8988T (cell line): ENCODE results near the gene B3GALT6.
A peak's percentile ranks its signal among the peaks of the same experiment; 100 is the strongest.

Source experiments
- DNase-seq: peaks from one replicate; pipeline ENCODE4 v3.0.0; 2011

B3GALT6 gene

GRCh38 chr1:1202831-1203560, 29.0 kb upstream of the B3GALT6 start:
- no peak for DNase-seq

GRCh38 chr1:1203561-1204424, 28.2 kb upstream of the B3GALT6 start:
- DNase-seq, result no peak

DNA sequence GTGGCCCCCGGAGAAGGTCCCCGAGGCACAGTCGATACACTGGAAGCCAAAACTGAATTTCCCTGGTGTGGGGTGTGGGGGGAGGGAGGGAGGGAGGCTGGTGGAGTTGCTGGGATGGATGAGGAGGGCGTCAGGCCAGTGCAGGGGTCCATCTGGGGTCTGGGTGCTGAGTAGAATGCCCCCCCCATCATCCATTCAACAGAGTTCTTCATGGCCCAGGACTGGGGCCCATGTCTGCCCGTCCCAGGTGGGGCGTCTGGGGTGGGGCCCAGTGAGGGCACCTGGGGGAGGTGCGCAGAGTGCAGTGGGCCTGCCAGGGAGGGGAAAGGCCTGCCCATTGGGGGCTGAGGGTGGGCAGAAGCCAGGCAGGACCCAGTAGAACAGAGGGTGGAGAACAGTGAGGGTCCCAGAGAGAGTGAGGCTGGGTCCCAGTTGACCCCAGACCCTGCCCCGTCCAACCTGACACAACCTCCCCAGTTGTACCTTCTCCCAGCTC, 27.6 kb upstream of the B3GALT6 start:
- no peak for DNase-seq

DNA sequence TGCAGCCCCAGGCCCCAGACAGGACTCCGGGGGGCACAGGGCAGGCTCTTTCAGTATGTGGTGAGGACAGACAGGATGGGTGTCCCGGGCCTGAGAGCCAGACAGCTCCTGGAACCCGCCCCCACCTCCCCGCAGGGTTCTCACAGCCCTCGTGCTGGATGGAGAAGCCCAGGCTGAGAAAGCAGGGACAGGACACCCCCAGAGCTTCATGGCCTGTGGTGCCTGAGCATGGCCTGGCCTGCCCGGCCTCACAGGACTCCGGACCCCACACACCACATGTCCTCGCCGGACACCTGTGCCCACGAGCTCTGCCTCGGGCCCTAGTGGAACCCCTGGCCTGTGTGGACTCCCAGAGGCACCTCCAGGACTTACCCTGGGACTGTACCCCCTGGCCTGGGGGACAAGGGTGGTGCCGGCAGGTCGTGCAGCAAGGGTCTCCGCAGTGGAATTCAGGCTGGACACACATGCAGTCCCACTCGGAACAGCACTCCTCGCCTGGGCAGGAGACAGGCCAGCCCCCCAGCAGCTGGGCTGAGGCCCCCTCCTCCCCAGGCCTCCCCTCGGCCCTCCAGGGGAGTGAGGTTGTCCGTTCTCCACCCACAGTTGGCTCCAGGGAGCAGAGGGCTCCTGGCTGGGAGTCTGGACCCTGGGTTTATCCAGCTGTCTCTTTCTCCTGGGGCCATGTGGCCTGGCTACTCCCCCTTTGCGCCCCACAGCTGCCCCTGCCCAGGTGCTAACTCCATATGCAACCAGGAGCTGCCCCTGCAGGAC, 26.9 kb upstream of the B3GALT6 start:
- DNase-seq, result no peak

DNA sequence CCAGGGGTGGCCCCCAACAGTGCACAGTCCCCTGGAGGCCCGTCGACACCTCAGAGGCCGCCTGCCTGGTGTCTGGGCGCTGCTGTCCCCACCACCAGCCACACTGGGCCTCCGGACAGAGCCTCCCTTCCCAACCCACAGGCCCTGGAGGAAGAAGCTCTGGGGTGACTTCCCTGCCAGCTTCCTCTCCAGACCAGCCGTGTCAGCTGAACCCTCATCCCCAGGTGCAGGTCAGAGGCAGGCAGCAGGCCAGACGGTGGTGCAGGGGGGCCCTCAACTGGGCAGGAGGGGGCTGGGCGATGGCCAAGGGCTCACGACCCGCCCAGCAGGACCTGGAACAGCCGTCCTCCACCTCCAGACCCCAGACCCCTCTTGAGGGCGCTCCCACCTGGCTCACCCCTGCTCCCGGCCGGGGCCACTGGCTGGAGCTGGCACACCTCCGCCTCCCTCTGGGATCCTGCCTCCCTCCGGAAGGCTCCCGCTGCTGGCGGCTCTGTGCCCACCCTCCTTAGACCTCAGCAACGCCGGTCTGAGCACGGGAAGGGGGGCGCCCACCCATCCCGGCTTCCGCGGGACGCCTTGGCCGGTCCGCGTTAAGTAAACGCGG, 26.2 kb upstream of the B3GALT6 start:
- peak; percentile 56 for DNase-seq

GRCh38 chr1:1206376-1206965, 25.6 kb upstream of the B3GALT6 start, which contains the start of gene TNFRSF18:
TSS of gene TNFRSF18 (minus strand) at chr1:1206592. CDS start at chr1:1206571, 21 bp downstream.
- DNase-seq, result no peak

DNA sequence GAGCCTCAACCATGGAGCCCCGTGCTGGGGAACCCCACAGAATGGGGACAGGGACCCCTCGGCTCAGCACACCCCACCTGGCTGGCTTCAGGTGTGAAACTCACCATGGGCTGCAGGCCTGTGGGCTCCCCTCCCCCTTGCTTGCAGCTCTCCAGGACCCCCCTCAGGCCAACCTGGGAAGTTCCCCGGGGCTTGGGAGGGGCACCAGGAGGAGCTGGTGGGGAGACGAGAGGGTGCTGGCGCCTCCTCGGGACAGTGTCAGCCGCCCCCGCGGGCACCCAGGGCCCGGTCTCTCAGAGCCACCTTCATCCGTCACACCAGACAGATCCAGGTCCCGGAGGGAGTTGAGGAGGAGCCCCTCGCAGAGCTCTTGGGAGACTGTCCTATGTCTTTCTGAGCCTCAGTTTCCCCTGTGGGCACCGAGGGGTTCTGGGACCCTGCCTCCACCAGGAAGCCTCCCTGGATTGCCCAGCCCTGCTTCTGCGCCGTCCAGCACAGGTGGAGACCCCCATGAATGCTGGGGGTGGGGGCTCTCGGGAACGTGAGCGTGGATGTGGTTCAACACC, 25.0 kb upstream of the B3GALT6 start:
- peak; percentile 64 for DNase-seq

DNA sequence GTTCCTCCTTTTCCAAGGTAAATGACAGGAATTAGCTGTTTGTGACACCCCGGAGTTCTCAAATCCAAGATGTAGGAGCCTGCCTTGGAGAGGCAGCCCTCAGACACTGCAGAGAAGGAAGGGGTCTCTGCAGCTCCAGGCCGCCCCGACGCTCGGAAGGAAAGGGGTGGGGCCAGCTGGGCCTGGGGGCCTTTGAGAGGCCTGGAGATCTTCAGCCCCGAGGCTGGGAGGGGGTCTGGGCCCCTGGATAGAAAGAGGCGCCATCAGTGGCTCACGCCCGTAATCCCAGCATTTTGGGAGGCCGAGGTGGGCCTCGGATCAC, 24.5 kb upstream of the B3GALT6 start:
- no peak for DNase-seq

DNA sequence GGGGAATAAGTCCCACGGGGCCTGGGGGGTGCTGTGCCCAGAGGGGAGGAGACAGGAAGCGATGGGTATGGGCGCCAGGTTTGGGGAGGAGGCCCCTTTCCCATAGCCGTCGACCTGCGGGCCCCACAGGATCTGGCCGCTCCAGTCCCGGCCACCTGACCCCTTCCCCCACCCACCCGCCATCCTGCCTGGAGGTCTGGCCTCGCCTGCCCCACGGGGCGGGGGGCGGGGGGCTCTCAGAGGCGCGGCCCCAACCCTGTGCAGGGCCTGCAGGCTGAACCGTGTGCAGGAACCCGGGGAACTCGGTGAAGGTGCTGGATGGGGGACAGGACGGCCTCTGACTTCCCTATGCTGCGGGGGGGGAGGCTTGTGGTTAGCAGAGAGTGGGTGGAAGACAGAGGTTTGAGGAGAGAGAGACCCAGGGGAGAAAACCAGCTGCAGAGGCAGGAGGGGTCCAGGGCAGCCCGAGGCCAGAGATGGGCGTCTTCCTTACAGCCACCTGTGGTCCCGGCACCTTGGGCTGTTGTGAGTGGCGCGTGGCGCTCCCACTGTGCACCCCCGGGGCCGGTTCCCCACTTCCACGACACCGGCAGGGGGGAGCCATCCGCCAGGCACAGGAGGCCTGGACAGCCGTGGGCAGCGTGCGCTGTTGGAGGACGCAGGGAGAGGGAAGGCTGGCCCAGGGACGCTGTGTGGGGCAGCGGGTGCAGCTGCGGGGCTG, 23.2 kb upstream of the B3GALT6 start:
- DNase-seq, result peak; percentile 28

DNA sequence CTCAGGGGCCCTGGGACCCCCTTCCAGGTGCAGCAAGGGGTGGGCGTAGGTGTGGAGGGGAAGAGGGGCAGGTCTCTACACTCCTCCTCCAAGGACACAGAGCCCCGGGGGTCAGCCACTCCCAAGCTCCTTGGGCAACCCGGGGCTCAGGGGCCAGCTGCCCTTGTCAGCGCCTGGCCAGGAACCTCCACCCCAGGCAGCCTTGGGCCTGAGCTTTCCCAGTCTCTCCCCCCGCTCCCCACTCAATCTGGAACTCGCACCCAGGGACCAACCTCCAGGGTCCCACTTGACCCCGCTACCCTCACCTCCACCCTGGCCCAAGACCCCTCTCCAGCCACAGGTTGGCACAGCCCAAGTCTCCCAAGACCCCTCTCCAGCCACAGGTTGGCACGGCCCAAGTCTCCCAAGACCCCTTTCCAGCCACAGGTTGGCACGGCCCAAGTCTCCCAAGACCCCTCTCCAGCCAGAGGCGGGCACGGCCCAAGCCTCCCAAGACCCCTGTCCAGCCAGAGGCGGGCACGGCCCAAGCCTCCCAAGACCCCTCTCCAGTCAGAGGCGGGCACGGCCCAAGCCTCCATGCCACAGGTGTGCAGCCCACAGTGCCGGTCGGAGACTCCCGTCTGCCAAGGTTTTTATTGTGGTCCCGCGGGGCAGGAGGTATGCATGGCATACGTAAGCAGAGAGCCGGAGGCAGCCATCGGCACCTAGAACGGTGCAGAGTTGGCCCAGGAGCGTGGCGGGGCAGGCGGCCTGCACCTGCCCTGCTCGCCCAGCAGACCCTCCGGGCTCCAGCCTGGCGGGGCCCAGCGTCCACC, 21.1 kb upstream of the B3GALT6 start:
- DNase-seq, result peak; percentile 37

DNA sequence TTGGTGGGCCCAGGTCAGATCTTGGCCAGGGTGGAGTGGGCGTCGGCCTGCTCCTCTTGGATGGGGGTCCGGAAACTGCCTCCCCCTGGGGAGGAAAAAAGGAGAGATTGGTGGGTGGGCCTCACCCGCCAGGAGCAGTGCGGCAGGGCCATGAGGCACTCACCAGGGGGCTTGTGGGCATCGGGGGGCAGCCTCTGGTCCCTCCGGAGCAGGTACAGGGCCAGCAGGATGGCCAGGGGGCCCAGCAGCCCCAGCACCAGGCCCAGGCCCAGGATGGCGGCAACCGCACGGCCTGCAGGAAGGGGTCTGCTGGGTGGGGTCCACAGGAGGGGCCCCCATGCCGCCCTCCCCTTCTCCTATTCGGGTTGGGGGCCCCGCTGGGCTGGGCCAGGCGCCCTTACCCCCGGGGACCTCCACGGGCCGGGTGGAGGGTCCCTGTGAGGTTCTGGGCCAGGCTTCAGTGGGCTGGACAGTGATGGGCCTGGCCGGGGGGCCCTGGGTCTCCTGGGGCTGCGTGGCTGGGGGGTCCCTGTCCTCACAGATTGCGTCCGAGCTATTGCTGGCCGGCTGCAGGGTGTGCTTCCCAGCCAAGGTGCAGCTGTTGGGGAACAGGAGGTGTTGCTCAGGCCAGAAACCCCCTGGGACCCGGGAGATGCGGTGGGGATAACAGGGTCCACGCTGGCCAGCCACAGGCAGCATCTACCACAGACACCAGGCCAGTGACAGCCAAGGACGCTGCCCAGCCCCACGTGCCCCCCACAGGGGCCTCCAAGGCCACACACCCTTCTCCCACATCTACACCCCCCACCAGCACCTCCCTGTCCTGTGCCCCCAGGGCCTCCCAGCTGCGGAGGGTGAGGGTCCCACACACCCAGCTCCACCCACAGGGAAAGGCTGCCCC, 20.2 kb upstream of the B3GALT6 start:
- DNase-seq, result peak; percentile 22

GRCh38 chr1:1212780-1213344, 19.2 kb upstream of the B3GALT6 start:
- no peak for DNase-seq

GRCh38 chr1:1213345-1214265, 18.4 kb upstream of the B3GALT6 start, which contains the start of gene TNFRSF4:
TSS of gene TNFRSF4 (minus strand) at chr1:1214153. CDS start at chr1:1214127, 26 bp downstream.
- DNase-seq, result no peak

DNA sequence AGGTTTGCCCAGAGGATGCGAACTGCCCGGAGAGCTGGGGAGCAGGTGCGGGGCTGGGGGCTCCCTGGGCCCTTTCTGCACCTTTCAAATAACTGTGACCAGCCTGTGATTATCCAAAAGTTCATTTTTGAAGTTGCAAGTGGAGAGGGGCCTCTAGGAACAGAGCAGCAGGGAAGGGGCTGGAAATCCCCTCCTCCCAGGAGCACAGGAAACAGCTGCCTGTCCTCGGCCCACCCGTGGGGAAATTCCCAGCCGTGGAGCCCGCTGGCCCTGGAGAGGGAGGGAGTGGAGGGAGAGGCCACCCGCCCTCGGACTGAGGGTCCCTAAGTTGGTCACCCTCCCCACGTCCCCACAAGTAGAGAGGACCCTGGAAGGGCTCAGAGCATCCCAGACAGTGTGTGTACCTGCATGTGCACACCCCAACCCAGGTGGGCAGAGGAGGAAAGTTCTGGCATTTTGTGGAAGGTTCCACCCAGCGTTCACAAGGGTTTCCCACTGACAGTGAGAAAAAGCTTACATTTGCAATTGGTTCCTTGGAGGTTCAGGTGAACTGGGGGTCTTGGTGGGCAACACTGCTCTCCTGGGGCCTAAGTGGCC, 16.9 kb upstream of the B3GALT6 start:
- no peak for DNase-seq

- no peak for DNase-seq
Measured at GRCh38 chr1:1215881-1216605, 16.0 kb upstream of the B3GALT6 start.

DNA sequence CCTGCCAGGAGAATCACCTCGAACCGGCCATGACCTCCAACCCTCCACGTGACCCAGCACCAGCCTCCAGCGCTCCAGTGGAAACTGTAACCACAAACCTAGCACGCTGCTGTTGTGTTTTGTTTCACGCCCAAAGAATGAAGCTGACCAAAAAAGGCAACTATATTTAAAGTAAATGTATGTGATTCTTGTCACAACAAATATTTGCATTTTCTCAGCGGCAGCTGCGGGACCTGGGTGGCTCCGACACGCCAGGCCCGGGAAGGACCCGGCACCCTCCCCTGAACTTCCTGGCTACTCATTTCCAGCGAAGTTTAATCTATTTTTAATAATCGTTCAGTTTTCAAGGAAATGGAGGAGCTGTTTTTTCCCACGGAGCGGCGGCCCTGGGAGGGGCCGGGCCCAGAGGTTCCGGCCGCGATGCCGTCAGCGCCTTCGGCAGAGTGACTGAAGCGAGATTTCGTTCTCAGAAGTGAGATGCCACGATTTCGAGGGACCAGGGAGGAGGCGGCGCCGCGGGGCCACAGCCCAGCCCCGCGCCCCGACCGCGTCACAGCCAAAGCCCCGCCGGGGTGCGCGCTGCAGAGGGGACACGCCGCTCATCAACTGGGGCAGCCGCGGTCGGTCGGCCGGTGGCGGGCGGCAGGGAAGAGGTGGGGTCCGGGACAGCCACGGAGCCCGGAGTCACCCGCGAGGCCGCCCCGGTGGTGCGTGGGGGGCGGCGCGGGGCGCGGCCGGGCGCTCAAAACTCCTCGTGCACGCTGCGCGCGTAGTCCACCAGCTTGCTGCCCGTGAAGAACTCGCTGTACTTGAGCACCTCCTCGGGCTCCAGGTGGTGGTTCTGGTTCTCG, 15.0 kb upstream of the B3GALT6 start:
- DNase-seq, result no peak
